Embryonic facial prominence (tissue), 1 donor: ENCODE data around the gene OSBPL5.

Source experiments
- DNase-seq: peaks from one replicate; pipeline ENCODE4 v3.0.0-alpha.2; 2016; ENCODE audit errors: extremely low spot score

OSBPL5 gene

GRCh38 chr11:3052567-3052966, 112.5 kb downstream of the OSBPL5 start:
- DNase-seq = no peak

- no peak for DNase-seq
Measured at GRCh38 chr11:3052109-3052479, 113.0 kb downstream of the OSBPL5 start.

- no peak for DNase-seq
Measured at GRCh38 chr11:3051196-3052108, 113.7 kb downstream of the OSBPL5 start.

GRCh38 chr11:3050386-3051195, 114.5 kb downstream of the OSBPL5 start:
- DNase-seq = no peak

GRCh38 chr11:3049430-3050243, 115.5 kb downstream of the OSBPL5 start:
- DNase-seq = no peak

- DNase-seq = no peak
Measured at GRCh38 chr11:3047637-3048036, 117.5 kb downstream of the OSBPL5 start.

DNA sequence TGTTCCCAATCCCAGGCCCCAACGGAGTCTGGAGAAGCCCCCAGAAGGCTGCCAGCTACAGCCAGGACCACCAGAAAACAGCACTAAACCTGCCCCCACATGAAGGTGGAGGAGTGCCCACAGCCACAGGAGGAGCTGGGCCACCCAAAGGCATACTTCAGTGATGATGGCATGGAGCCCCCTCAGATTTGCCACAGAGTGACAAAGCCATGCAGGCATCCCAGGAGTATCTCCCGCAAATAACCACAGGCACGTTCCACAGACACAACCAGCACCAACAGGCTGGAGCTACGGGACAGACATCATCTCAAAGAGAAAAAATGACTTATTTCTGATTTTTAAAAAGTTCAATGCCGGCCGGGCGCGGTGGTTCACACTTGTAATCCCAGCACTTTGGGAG, 118.5 kb downstream of the OSBPL5 start:
- no peak for DNase-seq

DNA sequence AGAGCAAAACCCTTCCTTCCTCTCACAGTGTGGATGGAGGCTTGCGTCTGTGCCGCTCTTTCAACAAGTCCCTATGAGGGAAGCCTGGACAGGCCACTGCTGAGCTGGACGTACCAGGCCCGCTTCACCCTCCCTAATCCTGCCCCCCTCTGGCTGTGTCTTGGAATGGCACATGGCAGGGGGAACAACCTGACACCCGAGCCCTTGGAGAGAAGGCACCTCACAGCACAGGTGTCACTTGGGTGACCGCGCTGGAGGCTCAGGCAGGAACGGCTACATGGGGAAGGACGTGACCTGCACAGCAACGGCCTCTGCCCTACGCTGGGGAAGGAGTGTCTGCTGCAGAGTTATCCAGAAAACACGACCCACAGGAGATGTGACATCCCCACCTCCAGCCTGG, 118.9 kb downstream of the OSBPL5 start:
- DNase-seq = no peak

DNA sequence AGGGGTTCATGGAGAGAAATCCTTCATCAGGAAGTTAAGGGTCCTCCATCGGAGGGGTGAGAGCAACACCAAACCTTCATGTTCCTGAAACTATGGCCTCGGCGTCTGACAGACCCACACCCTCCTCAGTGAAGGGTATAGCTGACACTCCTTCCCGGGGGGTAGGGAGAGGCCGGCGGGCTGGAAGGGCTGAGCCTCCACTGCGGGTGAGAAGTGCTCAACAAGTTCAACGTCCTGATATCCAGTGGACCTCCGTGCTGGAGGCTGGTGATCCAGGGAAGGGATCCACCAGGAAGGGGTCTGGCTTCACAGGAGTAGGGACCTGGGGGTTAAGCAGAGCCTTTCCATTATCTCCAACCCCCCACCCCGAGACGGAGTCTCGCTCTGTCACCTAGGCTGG, 120.2 kb downstream of the OSBPL5 start:
- DNase-seq = no peak

DNA sequence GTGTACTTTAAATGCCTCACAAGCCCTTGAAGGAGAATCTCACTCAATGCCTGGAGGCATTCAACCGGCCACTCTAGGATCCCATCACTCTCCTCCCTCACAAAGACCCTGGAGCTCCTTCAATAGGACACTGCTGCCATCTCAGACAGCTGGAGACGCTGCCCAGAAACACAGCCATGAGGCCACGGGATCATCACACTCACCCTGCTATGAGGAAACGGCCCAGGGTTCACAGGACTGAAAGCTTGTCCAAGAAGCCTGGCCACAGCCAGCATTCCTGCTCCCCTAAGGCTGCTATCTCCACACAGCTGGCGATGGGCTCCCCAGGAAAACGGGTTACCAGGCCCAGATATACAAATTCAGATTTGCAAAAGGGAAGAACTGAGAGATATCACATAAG, 121.1 kb downstream of the OSBPL5 start:
- DNase-seq = no peak

DNA sequence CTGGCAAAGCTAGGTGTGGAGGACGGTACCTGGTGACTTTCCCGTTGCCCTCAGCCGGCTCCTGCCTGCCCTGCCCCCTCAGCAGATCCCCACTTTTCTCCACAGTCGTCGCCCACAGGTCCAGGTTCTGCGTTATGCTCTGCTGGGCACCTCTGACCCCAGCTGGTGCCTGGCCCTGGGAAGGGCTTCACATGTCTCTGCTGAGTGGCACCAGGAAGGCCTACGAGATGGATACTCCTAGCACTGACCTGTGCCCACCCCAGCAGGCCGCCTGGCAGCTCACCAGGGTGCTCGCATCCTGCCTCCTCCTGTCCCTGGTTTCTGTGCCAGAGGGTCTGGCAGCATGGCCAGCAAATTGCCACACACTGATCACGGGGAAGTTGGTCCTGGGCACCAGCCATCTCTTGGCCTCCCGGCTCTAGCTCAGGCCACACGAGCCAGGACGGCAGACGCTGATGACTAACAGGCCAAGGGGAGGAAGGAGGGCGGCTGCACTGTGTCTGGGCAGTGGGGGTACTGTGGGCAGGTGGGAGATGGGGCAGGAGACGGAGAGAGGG, 121.7 kb downstream of the OSBPL5 start:
- DNase-seq = no peak

- DNase-seq = no peak
Measured at GRCh38 chr11:3042496-3043314, 122.4 kb downstream of the OSBPL5 start.

- DNase-seq = no peak
Measured at GRCh38 chr11:3041699-3042441, 123.2 kb downstream of the OSBPL5 start.

- no peak for DNase-seq
Measured at GRCh38 chr11:3040881-3041280, 124.2 kb downstream of the OSBPL5 start.

DNA sequence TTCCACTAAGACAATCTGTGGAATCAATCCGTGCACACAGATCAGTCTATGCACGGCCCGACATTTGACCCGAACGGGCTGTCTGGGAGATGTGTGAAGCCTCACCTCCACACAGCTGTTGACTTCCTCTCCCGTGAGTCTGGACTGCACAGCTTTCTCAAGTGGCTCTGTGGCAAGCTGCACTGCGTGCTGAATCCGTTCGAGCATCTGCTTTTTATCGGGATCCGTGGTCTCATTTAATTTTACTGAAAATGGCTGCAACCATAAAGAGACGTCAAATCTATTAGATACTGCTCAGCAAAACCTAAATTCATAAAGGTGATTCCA, 127.2 kb downstream of the OSBPL5 start:
- DNase-seq = no peak
